Osteoblast (primary cell): Measurements from ENCODE around the gene ZSCAN18. TPM values are rescaled to one million over a fixed set of nuclear protein-coding genes. Genes with fewer than 3 reads are reported as not detected.

Experiments
- DNase-seq: peaks from one replicate; pipeline ENCODE4 v3.0.0; 2011; ENCODE audit warnings: low spot score, mixed read lengths; ENCODE audit not compliant: insufficient read length; ENCODE audit errors: missing footprints
- H2AFZ ChIP-seq: 2 replicates; pipeline ENCODE4 v1.6.0; 2011; ENCODE audit warnings: mild to moderate bottlenecking, low read length
- H3K27ac ChIP-seq: 2 replicates; pipeline ENCODE4 v1.5.1; 2011; ENCODE audit warnings: mild to moderate bottlenecking, low read depth, low read length, moderate library complexity
- H3K27me3 ChIP-seq: 2 replicates; pipeline ENCODE4 v1.6.0; 2012; ENCODE audit warnings: mild to moderate bottlenecking, control low read depth, inconsistent platforms, low read length, moderate library complexity; ENCODE audit not compliant: insufficient read depth
- H3K36me3 ChIP-seq: 2 replicates; pipeline ENCODE4 v1.5.1; 2011; ENCODE audit warnings: mild to moderate bottlenecking, low read length, control low read depth, moderate library complexity; ENCODE audit not compliant: insufficient read depth
- H3K4me1 ChIP-seq: 2 replicates; pipeline ENCODE4 v1.5.1; 2011; ENCODE audit warnings: mild to moderate bottlenecking, low read length, control low read depth, moderate library complexity; ENCODE audit not compliant: insufficient read depth
- H3K4me2 ChIP-seq: 2 replicates; pipeline ENCODE4 v1.6.0; 2011; ENCODE audit warnings: mild to moderate bottlenecking, low read length; ENCODE audit not compliant: insufficient read depth
- H3K4me3 ChIP-seq: fragments of 200-600 bp; sonication (generic); 3 replicates; pipeline ENCODE4 v1.5.1; 2012; ENCODE audit warnings: mild to moderate bottlenecking, low read length, inconsistent platforms; ENCODE audit not compliant: insufficient read depth
- H3K79me2 ChIP-seq: 2 replicates; pipeline ENCODE4 v1.6.0; 2012; ENCODE audit warnings: mild to moderate bottlenecking, low read length, control low read depth, inconsistent platforms; ENCODE audit not compliant: insufficient read depth
- H3K9me3 ChIP-seq: 2 replicates; pipeline ENCODE4 v1.5.1; 2011; ENCODE audit warnings: low read depth, low read length, control low read depth
- H4K20me1 ChIP-seq: 2 replicates; pipeline ENCODE4 v1.6.0; 2012; ENCODE audit warnings: mild to moderate bottlenecking, low read length, control low read depth; ENCODE audit not compliant: insufficient read depth
- CTCF ChIP-seq: IDR thresholded peaks from 2 replicates; pipeline ENCODE4 v1.5.1; 2011; ENCODE audit warnings: mild to moderate bottlenecking, low read depth, low read length, moderate library complexity; ENCODE audit errors: extremely low read depth
- total RNA-seq: library from RNA; depleted of rRNA; stranded (reverse); fragments of >200 nt; gene quantifications from 2 replicates; pipeline ENCODE4 v1.2.3, GENCODE V29; 2012

Gene ZSCAN18
- total RNA-seq, 1 donor, result 60.4 TPM

GRCh38 chr19:58117841-58118575 lies 20.0 kb upstream of the ZSCAN18 start:
- Histone ChIP-seq H3K27me3 (no peaks in the 10 kb centered on the region), H3K4me3 (no peak overlapping the region), H3K27ac (no peak overlapping the region), H3K4me1 (no peaks in the 10 kb centered on the region), H3K79me2 (no peaks in the 10 kb centered on the region), H3K4me2 (no peak overlapping the region), H3K36me3 (no peaks in the 10 kb centered on the region), H3K9me3 (peaks cover 30% of the 10 kb centered on the region), H4K20me1 (no peaks in the 10 kb centered on the region), H2AFZ (no peak overlapping the region)
- no peak for TF ChIP-seq CTCF
- DNase-seq, result peak; percentile 34

GRCh38 chr19:58108546-58108817 lies 10.5 kb upstream of the ZSCAN18 start:
- no peak for DNase-seq

GRCh38 chr19:58107778-58108545 lies 9.9 kb upstream of the ZSCAN18 start:
- no peak overlapping the region for H2AFZ ChIP-seq
- no peak for TF ChIP-seq CTCF
- H3K4me2 ChIP-seq, result no peak overlapping the region
- H3K27ac ChIP-seq, result no peak overlapping the region
- H3K79me2 ChIP-seq, result no peaks in the 10 kb centered on the region
- H3K36me3 ChIP-seq, result no peaks in the 10 kb centered on the region
- H4K20me1 ChIP-seq, result no peaks in the 10 kb centered on the region
- no peaks in the 10 kb centered on the region for H3K4me1 ChIP-seq
- peaks cover 36% of the 10 kb centered on the region for H3K9me3 ChIP-seq
- no peaks in the 10 kb centered on the region for H3K27me3 ChIP-seq
- DNase-seq, result no peak
- H3K4me3 ChIP-seq, result no peak overlapping the region

More at GRCh38 chr19:58108546-58108817, 10.5 kb upstream of the ZSCAN18 start:
- no peak for TF ChIP-seq CTCF
- Histone ChIP-seq H3K9me3 (peaks cover 39% of the 10 kb centered on the region), H3K27ac (no peak overlapping the region), H3K79me2 (no peaks in the 10 kb centered on the region), H2AFZ (no peak overlapping the region), H3K27me3 (no peaks in the 10 kb centered on the region), H4K20me1 (no peaks in the 10 kb centered on the region), H3K4me2 (no peak overlapping the region), H3K4me1 (no peaks in the 10 kb centered on the region), H3K4me3 (no peak overlapping the region), H3K36me3 (no peaks in the 10 kb centered on the region)

- Histone ChIP-seq H3K4me2 (peak overlapping the region; percentile 99), H3K9me3 (peaks cover 2% of the 10 kb centered on the region), H2AFZ (peak overlapping the region; percentile 90), H3K4me3 (peak overlapping the region; percentile 99), H3K79me2 (peaks cover 30% of the 10 kb centered on the region), H3K27me3 (no peaks in the 10 kb centered on the region), H3K27ac (peak overlapping the region; percentile 99), H3K4me1 (peaks cover 6% of the 10 kb centered on the region), H3K36me3 (no peaks in the 10 kb centered on the region), H4K20me1 (no peaks in the 10 kb centered on the region)
- DNase-seq, result no peak
- TF ChIP-seq CTCF, result no peak
These were observed 609 bp upstream of the ZSCAN18 start for GRCh38 chr19:58098682-58098998.
